HK-2 (cell line): Measurements from ENCODE around the gene MYL1.

Source experiments
- DNase-seq: peaks from one replicate; pipeline ENCODE4 v3.0.0-alpha.2; 2018; ENCODE audit not compliant: unreplicated experiment

The MYL1 gene

GRCh38 chr2:210315015-210315788 lies at the start of gene MYL1:
Gene MYL1 (minus strand): TSS chr2:210315174. CDS start chr2:210315042, 132 bp downstream.
- DNase-seq: no peak

GRCh38 chr2:210363876-210364275 lies 48.9 kb upstream of the MYL1 start:
- DNase-seq: no peak

- DNase-seq: no peak
These were observed 48.3 kb upstream of the MYL1 start for GRCh38 chr2:210363261-210363660.

- DNase-seq: no peak
These were observed 45.4 kb upstream of the MYL1 start for GRCh38 chr2:210360412-210360811.

- no peak for DNase-seq
These were observed 42.0 kb upstream of the MYL1 start for GRCh38 chr2:210356944-210357343.

- DNase-seq: no peak
These were observed 22.2 kb upstream of the MYL1 start for GRCh38 chr2:210337159-210337558.

DNA sequence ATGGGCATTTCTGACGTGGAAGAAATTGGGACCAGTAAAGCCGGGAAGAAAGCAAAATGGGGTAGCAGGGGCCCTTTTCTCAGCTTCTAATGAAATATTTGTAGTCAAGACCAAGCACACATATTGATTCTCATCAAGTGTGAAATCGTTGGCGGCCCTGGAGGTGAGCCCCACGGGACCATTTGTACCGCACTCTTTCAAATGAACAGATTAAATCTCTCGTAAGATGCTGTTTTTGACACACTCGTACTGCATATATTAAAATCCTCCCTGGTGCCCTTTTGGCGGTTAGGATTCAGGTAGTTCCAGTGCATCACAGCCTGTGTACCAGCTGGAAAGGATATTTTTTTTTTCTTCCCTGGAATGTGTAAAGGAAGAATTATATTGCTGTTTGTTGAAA lies 9.9 kb upstream of the MYL1 start:
- no peak for DNase-seq

GRCh38 chr2:210324458-210324857 lies 9.5 kb upstream of the MYL1 start:
- no peak for DNase-seq

DNA sequence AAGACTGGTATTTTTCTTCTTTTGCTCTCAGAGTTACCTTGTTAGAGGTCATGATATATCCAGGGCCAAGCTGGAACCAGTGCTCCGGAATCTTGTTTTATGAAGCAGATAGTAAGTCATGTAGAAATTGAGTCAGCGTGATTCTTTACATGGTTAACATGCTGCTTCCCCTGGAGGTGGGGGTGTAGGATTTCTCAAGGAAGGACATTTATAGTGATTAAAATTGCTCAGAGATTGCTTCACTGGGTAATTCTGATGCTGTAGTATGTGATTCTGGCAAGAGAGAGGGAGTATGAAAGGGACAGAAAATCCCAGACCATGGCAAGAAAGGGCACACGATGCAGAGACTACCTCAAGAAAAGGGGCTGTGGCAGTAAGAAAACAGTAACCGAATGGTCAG lies 8.0 kb upstream of the MYL1 start:
- no peak for DNase-seq

DNA sequence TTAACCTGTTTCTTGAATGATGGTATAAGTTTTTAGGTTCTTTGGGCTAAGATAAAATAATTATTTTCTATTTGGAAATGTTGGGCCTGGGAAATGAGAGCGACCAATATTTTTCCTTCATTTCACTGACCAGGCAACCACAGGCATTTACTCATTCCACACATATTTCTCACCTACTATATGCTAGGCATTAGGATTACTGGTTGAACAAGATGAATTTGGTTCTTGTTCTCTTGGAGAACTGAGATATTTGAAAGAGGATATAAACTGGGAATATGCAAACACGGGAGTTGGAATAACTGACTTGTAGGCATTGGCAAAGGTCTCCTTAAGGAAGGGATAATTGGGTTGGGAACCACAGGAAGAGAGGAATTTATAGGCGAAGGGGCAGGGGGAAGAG lies 3.9 kb upstream of the MYL1 start:
- DNase-seq: no peak

DNA sequence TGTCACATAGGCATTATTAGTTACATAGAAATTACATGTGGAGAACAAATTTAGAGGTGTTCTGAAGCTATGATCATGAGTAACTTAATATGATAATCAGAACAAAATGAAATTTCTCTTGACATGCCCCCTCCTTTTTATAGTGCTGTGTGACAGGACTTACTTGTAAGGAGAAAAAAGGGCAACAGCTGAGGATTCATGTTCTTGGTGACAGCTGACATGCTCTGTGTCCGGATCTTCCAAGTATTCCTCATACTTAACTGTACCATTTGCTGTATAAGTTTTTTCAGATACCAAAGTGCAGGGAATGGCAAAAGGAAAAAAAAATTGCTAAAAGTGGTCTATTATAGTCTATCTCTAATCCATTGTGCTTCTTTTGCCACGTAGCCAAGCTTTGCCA lies 3.5 kb upstream of the MYL1 start:
- DNase-seq: no peak

DNA sequence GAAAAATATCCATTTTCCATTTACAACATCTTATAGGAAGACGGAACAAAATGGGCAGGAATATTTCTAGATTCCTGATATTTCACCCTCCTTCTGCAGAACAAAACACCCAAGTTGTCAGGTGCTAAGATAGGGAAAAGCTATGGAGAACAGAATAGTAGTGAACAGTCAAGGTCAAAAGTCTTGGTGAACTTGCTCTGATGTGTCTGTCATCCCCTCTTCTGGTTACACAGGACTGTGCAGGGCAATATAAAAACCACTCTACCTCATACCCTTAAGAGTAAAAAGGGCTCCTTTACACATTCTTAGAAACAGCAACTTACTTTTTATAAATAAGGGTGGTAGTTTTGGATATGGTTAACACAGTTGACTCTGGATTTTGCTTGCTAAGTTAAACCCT lies 4.4 kb downstream of the MYL1 start:
- no peak for DNase-seq

DNA sequence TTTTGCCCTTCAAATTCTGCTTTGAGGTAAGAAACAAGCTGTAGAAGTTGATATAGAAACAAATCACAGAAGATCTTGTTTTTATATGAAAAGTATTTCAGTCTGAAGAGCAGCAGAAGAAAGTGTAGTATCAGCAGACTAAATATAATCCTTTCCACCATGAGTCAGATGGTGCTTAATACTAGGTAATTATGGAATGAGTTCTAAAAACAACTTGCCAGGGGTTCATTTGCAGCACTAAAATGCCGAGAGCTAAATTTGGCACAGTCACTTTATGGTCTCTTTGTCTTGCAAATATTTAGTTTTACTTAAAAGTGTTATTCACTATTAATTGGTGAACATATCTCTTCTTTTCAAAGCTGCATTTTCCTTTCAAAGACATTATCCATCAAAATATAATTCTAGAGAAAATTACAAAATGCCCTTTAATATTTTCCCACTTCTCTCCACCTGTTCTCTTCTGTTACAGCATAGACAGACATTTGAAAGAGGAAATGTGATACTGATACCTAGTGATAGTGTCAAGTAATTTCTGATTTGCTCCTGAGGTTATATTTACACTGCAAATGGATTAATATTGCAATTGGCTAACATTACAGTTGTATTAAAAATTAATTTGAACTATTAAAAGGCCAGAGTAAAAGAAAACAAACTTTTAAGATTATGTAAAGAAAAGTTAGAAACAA lies 5.3 kb downstream of the MYL1 start:
- no peak for DNase-seq

DNA sequence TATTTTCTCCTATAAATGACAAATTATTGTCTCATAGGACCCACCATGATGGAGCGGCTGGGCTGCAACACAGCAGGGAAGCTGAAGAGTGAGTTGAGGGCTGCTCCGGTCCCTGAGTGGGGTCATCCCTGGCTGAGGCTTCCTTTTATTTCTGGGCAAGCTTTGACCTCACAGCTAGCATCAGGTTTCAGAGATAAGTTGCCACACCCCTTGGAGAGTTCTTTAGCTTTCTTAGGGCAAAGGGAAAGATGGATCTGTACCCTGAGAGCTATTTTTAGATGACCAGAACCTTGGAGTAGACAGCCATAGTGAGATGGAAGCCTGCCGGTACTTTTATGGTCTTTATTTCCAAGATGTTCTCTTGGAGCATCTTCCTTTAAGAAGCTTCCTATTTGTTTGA lies 11.5 kb downstream of the MYL1 start:
- no peak for DNase-seq

GRCh38 chr2:210302326-210302725 lies 12.6 kb downstream of the MYL1 start:
- DNase-seq: no peak

GRCh38 chr2:210299866-210300373 lies 15.1 kb downstream of the MYL1 start:
- no peak for DNase-seq

- DNase-seq: no peak
These were observed 26.6 kb downstream of the MYL1 start for GRCh38 chr2:210288408-210288807.

DNA sequence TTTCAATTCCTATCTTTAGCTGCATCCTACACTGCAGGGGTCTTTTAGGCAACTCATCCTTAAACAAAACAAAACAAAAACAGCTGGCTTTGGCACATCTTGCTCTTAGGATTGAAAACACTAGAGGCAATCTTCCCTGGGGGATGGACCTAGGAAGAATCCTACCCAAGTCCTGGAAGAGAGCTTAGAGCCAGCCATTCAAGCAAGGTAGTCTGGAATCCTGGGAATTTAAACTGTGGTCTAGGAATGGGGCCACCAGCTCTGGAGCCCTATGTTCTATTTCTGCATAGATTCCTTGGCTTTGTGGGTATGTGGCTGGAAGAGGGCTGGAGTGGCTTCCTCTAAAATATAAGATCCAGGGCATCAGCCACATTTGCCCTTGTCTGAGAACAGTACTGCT lies 27.7 kb downstream of the MYL1 start:
- DNase-seq: no peak

DNA sequence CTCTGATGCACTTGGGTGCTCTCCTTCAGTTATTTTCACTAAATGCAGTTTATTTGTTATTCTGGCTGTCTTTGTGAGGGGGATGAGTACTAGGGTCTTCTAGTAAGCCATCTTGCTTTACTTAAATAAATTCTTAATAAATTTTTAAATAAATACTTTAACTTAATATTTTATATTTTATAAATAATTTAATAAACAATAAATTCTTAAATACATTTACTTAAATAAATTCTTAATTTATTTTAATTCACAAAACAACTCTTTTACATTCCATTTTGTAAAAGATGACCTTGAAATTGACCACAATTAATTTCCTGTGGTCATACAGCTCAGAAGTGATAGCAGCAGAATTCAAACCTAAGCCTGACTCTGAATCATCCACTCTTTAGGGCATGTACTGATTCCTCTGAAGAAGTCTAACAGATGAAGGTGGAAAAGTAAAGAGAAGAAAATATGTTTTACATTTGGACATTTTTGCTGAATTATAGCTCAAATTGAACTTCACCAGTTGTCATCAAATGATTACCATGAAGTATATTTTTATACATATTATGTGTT lies 28.8 kb downstream of the MYL1 start:
- DNase-seq: no peak

DNA sequence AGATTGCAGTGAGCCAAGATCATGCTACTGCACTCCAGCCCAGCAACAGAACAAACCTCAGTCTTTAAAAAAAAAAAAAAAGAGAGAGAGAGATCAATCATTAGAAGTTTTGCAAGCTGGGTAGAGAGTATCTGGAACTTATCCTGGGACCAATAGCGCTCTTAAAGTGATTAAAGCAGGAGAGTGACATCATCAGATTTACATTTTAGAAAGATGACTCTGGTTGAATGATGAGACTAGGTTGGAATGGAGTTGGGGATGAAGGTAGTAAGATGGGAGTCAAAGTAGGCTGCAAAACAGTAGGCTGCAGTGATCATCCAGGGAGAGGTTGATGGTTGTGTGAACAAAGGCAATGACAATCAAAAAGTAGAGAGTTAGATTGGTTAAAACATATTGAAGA lies 37.8 kb downstream of the MYL1 start:
- no peak for DNase-seq

DNA sequence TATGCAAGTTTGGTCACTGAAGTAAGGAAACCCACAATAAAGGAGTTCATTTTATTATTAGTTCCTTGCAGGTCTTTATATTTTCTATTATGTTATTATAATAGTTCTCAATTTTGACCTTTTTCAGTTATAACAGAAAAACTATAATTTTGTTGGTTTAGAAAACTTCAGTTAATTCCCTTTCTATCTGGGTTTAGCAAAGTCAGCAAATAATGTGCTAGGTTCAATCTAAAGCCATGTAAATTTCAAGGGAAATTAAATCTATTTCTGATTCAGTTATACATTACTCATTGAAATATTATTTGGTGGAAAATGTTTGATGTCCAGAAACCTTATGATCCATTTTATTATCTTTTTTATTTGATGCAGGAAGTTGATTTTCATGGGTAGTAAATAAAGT lies 43.7 kb downstream of the MYL1 start:
- DNase-seq: no peak

- no peak for DNase-seq
These were observed 45.8 kb downstream of the MYL1 start for GRCh38 chr2:210269148-210269547.

- no peak for DNase-seq
These were observed 46.7 kb downstream of the MYL1 start for GRCh38 chr2:210268281-210268680.
